ENCODE measurements around the gene FCRL1. TPM values are rescaled to one million over a fixed set of nuclear protein-coding genes. Genes with fewer than 3 reads are reported as not detected.

The FCRL1 gene
- total and polyA plus RNA-seq, 10 of the 15 experiments (the other 5 are each of a cell fraction or from before 2014, with no cell fraction given) = 0.23 to 2.4 (median 0.87) TPM; not detected in 2

DNA sequence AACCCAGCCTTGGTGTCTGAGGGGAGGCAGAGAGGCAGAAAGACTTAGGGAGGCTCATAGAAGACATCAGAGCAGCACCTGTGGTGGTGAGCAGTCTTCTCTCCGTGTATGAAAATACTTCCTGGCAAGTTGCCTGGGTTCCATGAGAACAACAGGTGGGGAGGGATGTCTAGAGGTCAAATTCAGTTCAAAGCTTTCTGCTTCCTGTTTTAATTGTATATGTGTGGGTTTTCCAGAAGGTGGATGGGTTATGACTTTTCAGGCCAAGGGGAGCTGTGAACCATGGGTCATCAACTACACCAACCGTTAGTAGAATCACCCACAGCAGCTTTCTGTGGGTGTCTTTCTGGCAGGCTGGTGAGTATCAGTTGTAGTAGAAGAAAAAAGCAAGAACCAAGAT, 38.9 kb downstream of the FCRL1 start (continued):
- TF ChIP-seq, protein P1, sequence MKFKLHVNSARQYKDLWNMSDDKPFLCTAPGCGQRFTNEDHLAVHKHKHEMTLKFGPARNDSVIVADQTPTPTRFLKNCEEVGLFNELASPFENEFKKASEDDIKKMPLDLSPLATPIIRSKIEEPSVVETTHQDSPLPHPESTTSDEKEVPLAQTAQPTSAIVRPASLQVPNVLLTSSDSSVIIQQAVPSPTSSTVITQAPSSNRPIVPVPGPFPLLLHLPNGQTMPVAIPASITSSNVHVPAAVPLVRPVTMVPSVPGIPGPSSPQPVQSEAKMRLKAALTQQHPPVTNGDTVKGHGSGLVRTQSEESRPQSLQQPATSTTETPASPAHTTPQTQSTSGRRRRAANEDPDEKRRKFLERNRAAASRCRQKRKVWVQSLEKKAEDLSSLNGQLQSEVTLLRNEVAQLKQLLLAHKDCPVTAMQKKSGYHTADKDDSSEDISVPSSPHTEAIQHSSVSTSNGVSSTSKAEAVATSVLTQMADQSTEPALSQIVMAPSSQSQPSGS (IDR thresholded peaks at IDR 0.05; ENCODE audit: low read length) = peak; percentile 83
- no peak for TF ChIP-seq MEF2B (IDR thresholded peaks at IDR 0.05; ENCODE audit: partially characterized antibody, poor library complexity, severe bottlenecking)
- TF ChIP-seq JUND (IDR thresholded peaks at IDR 0.05; ENCODE audit: low read depth, low read length) = no peak
- 0 out of 2 replicates have a peak, but pooled peaks have one; percentile 68 for TF ChIP-seq ZBED1 (IDR thresholded peaks at IDR 0.05; ENCODE audit: borderline replicate concordance)
- TF ChIP-seq EED (IDR thresholded peaks at IDR 0.05; ENCODE audit: low read depth) = peak; percentile 95
- TF ChIP-seq GATAD2B (conservative IDR thresholded peaks at IDR 0.05; ENCODE audit: low read depth) = no peak
- TF ChIP-seq IKZF2 (IDR thresholded peaks at IDR 0.05) = peak; percentile 39 to 40; a peak in 3 of 4 replicates
- no peak for TF ChIP-seq BACH1 (IDR thresholded peaks at IDR 0.05; ENCODE audit: borderline replicate concordance)
- no peak for TF ChIP-seq SMARCA5 (IDR thresholded peaks at IDR 0.05)
- TF ChIP-seq JUNB (IDR thresholded peaks at IDR 0.05) = no peak
- no peak for TF ChIP-seq HCFC1 (IDR thresholded peaks at IDR 0.05; ENCODE audit: low read length)
- TF ChIP-seq, protein P2, sequence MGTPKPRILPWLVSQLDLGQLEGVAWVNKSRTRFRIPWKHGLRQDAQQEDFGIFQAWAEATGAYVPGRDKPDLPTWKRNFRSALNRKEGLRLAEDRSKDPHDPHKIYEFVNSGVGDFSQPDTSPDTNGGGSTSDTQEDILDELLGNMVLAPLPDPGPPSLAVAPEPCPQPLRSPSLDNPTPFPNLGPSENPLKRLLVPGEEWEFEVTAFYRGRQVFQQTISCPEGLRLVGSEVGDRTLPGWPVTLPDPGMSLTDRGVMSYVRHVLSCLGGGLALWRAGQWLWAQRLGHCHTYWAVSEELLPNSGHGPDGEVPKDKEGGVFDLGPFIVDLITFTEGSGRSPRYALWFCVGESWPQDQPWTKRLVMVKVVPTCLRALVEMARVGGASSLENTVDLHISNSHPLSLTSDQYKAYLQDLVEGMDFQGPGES (IDR thresholded peaks at IDR 0.05) = no peak
- TF ChIP-seq ZNF24 (IDR thresholded peaks at IDR 0.05) = no peak
- no peak for TF ChIP-seq BMI1 (IDR thresholded peaks at IDR 0.05; ENCODE audit: borderline replicate concordance)
- peak; percentile 71 for TF ChIP-seq IKZF1 (conservative IDR thresholded peaks at IDR 0.05)
- TF ChIP-seq TCF12 (IDR thresholded peaks at IDR 0.05; ENCODE audit: low read depth, low read length) = peak; percentile 77; the same call in 1 of the 2 replicates
- TF ChIP-seq, protein P3, sequence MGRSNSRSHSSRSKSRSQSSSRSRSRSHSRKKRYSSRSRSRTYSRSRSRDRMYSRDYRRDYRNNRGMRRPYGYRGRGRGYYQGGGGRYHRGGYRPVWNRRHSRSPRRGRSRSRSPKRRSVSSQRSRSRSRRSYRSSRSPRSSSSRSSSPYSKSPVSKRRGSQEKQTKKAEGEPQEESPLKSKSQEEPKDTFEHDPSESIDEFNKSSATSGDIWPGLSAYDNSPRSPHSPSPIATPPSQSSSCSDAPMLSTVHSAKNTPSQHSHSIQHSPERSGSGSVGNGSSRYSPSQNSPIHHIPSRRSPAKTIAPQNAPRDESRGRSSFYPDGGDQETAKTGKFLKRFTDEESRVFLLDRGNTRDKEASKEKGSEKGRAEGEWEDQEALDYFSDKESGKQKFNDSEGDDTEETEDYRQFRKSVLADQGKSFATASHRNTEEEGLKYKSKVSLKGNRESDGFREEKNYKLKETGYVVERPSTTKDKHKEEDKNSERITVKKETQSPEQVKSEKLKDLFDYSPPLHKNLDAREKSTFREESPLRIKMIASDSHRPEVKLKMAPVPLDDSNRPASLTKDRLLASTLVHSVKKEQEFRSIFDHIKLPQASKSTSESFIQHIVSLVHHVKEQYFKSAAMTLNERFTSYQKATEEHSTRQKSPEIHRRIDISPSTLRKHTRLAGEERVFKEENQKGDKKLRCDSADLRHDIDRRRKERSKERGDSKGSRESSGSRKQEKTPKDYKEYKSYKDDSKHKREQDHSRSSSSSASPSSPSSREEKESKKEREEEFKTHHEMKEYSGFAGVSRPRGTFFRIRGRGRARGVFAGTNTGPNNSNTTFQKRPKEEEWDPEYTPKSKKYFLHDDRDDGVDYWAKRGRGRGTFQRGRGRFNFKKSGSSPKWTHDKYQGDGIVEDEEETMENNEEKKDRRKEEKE (IDR thresholded peaks at IDR 0.05) = no peak
- TF ChIP-seq, protein P4, sequence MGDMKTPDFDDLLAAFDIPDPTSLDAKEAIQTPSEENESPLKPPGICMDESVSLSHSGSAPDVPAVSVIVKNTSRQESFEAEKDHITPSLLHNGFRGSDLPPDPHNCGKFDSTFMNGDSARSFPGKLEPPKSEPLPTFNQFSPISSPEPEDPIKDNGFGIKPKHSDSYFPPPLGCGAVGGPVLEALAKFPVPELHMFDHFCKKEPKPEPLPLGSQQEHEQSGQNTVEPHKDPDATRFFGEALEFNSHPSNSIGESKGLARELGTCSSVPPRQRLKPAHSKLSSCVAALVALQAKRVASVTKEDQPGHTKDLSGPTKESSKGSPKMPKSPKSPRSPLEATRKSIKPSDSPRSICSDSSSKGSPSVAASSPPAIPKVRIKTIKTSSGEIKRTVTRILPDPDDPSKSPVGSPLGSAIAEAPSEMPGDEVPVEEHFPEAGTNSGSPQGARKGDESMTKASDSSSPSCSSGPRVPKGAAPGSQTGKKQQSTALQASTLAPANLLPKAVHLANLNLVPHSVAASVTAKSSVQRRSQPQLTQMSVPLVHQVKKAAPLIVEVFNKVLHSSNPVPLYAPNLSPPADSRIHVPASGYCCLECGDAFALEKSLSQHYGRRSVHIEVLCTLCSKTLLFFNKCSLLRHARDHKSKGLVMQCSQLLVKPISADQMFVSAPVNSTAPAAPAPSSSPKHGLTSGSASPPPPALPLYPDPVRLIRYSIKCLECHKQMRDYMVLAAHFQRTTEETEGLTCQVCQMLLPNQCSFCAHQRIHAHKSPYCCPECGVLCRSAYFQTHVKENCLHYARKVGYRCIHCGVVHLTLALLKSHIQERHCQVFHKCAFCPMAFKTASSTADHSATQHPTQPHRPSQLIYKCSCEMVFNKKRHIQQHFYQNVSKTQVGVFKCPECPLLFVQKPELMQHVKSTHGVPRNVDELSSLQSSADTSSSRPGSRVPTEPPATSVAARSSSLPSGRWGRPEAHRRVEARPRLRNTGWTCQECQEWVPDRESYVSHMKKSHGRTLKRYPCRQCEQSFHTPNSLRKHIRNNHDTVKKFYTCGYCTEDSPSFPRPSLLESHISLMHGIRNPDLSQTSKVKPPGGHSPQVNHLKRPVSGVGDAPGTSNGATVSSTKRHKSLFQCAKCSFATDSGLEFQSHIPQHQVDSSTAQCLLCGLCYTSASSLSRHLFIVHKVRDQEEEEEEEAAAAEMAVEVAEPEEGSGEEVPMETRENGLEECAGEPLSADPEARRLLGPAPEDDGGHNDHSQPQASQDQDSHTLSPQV (IDR thresholded peaks at IDR 0.05) = no peak
- TF ChIP-seq CREB1 (IDR thresholded peaks at IDR 0.05; ENCODE audit: low read depth) = 0 out of 2 replicates have a peak, but pooled peaks have one; percentile 11
- peak; percentile 69; the same call in 1 of the 2 replicates for TF ChIP-seq MTA3 (IDR thresholded peaks at IDR 0.05; ENCODE audit: borderline replicate concordance, low read length)
- peak; percentile 30; the same call in 1 of the 2 replicates for TF ChIP-seq CBFB (IDR thresholded peaks at IDR 0.05; ENCODE audit: low read depth)
- 0 out of 2 replicates have a peak, but pooled peaks have one; percentile 20 for TF ChIP-seq PML (IDR thresholded peaks at IDR 0.05; ENCODE audit: low read length)
- TF ChIP-seq ZNF217 (IDR thresholded peaks at IDR 0.05) = no peak
- peak in 1 of 2 experiments; percentile 81; a peak in 2 of 4 replicates for TF ChIP-seq ETV6 (conservative IDR thresholded peaks at IDR 0.05 in 1 of 2, IDR thresholded peaks at IDR 0.05 in 1 of 2; ENCODE audit: borderline replicate concordance in 1 of 2, low read depth in 1 of 2)
